GM12892 (cell line): Measurements from ENCODE around the gene EIF4G1.

Experiments
- POLR2A ChIP-seq: IDR thresholded peaks from 2 replicates; pipeline ENCODE4 v1.6.1; 2011; ENCODE audit warnings: low read depth, low read length, control low read depth
- POLR2AphosphoS5 ChIP-seq: IDR thresholded peaks from 2 replicates; pipeline ENCODE4 v1.6.1; 2011; ENCODE audit warnings: low read depth, low read length, control low read depth

- TF ChIP-seq POLR2AphosphoS5 (no peak), POLR2A (no peak)
Observed at GRCh38 chr3:184338511-184338945, 24.1 kb downstream of the EIF4G1 start.
